ENCODE results near the gene ZBTB48. TPM values are rescaled to one million over a fixed set of nuclear protein-coding genes. Genes with fewer than 3 reads are reported as not detected.

Gene ZBTB48
- total RNA-seq = 12.7 and 14.7 TPM in 2 replicates

DNA sequence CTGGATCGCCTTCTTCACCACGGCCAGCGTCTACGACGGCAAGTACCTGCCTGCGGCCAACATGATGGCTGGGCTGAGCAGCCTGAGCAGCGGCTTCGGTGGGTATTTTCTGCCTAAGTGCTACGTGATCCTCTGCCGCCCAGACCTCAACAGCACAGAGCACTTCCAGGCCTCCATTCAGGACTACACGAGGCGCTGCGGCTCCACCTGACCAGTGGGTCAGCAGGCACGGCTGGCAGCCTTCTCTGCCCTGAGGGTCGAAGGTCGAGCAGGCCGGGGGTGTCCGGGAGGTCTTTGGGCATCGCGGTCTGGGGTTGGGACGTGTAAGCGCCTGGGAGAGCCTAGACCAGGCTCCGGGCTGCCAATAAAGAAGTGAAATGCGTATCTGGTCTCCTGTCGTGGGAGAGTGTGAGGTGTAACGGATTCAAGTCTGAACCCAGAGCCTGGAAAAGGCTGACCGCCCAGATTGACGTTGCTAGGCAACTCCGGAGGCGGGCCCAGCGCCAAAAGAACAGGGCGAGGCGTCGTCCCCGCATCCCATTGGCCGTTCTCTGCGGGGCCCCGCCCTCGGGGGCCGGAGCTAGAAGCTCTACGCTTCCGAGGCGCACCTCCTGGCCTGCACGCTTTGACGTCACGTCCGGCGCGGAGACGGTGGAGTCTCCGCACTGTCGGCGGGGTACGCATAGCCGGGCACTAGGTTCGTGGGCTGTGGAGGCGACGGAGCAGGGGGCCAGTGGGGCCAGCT lies at the start of gene ZBTB48:
Gene ZBTB48 (plus strand): TSS at position 621 of the 745 bp plus-strand sequence. CDS start 616 bp downstream, outside the sequence.

GRCh38 chr1:6554031-6554906 lies 25.5 kb upstream of the ZBTB48 start, which contains the start of gene NOL9:
Gene NOL9, minus strand, starts transcription at chr1:6554513. Its CDS starts 11 bp downstream, at chr1:6554502.

GRCh38 chr1:6554907-6555778 lies 24.7 kb upstream of the ZBTB48 start, which contains the start of gene TAS1R1:
Gene TAS1R1, plus strand, starts transcription at chr1:6555307. Its CDS starts 67 bp downstream, at chr1:6555374.

DNA sequence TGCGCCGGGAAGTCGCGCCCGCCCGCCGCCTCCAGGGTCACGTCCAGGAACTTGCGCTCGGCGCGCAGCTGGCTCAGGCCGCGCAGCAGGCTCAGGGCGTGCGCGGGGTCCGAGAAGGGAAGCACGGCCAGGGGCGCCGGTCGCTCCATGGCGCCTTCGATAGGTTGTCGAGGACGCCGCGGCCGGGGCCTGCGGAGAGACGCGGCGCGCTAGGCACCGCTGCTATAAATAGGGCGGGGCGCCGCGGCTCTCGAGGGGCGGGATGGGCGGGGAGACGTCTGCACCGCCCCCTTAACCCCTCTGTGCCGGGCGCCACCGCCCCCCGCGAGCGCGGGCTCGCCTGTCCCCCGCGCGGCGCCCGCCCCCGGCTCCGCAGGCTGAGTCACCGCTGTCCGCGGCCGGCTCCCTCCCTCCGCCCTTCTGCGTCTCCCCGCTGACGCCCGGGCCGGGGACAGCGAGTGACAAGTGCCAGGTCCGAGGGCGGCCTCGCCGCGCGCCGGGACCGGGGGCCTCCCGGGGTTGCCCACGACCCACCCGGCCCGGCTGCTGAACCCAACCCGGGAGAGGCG lies 23.0 kb downstream of the ZBTB48 start, which contains the start of gene KLHL21:
Gene KLHL21 (minus strand): TSS at position 201 of the 569 bp plus-strand sequence. CDS start 52 bp downstream, at position 149.

DNA sequence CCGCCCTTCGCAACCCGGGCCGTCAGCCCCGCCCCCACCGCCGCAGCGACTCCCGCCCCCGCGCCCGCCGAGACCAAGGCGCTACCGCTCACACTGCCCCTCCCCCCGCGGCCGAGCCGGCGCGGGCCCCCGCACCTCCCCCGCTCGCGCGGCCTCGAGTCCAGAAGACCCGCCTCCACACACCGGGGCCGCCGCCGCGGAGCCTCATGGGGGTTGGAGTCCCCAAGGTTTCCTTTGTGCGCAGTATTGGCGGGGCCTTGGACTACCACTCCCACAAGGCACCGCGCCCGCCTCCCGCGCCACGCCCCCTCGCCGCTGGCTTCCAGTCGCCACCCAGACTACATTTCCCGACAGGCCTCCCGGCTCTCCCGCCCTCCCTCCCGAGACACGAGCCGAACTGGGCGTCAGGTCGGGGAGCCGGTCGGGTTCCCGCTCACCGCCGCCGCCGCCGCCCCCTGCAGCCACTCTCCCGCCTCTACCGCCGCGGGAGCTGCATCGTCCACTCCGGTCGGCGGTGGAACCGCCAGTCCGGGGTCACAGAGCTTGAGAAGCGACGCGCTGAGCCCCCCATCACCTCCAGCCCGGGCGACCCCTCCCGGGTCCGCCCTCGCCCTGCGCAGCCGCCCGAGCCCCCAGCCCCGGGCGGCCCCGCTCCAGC lies 33.7 kb downstream of the ZBTB48 start, which contains the start of gene PHF13:
Gene PHF13 (plus strand): TSS at position 371 of the 658 bp plus-strand sequence. CDS start 336 bp downstream, outside the sequence.

DNA sequence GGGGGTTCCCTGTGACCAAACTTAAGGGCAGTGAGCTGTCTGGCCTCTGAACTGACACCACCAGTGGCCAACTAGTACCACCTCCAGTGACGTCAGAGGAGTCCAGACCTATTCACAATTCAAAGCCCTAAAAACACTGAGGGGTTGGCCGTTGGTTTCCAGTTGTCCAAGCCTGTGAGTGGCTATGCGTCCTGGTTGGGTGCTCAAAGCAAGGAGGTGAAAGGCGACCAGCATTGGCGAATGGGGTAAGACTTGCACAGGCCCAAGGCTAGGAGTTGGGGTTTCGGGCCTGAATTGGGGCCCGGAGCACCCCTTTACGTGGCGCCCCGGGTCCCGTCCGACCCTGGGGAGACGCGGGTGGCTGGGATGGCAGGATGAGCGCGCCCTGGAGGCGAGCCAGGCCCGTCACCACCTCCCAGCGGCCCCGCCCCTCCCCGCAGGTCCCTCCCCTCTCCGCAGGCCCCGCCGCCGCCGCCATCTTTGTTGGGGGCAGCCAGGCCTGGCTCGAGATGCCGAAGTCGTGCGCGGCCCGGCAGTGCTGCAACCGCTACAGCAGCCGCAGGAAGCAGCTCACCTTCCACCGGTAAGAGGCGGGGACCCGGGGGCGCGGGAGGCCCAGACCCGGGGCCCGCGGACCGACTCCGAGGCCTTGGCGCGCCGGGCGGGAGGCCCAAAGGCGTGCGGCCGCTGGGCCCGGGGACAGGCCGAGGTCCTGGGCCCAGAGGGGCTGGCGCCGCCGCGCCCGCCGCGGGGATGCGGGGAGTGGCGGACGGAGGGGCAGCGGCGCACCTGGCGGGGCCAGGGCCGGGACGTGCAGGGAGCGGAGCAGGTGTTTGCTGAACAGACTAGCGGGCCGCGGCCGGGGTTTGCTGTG lies 45.2 kb downstream of the ZBTB48 start, which contains the start of gene THAP3:
Gene THAP3 (plus strand): TSS at position 159 of the 874 bp plus-strand sequence. CDS start 351 bp downstream, at position 510.

Other genes starting within 250 kb of the ZBTB48 start
- gene ACOT7, start 186.2 kb upstream of the ZBTB48 start, total RNA-seq = 55.3 and 61.9 TPM in 2 replicates
- gene HES2, start 160.1 kb upstream of the ZBTB48 start, total RNA-seq = 14.2 and 26.6 TPM in 2 replicates
- gene ESPN, start 155.2 kb upstream of the ZBTB48 start, total RNA-seq = 0.45 and 0.85 TPM in 2 replicates
- gene TNFRSF25, start 113.8 kb upstream of the ZBTB48 start, total RNA-seq = 12.5 and 16.4 TPM in 2 replicates
- 40.2 and 52.5 TPM in 2 replicates for gene PLEKHG5, start 88.3 kb upstream of the ZBTB48 start, total RNA-seq
- gene NOL9, start 25.5 kb upstream of the ZBTB48 start, total RNA-seq = 23.0 and 24.2 TPM in 2 replicates
- not detected in 2 replicates for gene TAS1R1, start 24.7 kb upstream of the ZBTB48 start, total RNA-seq
- gene KLHL21, start 22.9 kb downstream of the ZBTB48 start, total RNA-seq = 20.2 and 25.4 TPM in 2 replicates
- 8.2 and 11.4 TPM in 2 replicates for gene PHF13, start 33.7 kb downstream of the ZBTB48 start, total RNA-seq
- 16.0 and 21.0 TPM in 2 replicates for gene THAP3, start 44.9 kb downstream of the ZBTB48 start, total RNA-seq
- gene DNAJC11, start 121.8 kb downstream of the ZBTB48 start, total RNA-seq = 50.7 and 64.0 TPM in 2 replicates
- gene CAMTA1, start 205.5 kb downstream of the ZBTB48 start, total RNA-seq = 39.9 and 51.2 TPM in 2 replicates

Data from endothelial cell of coronary artery (primary cell).